Activated CD4-positive, alpha-beta T cell treated with anti-CD3 and anti-CD28 coated beads, Interleukin-2, amount 10 ng/mL, durations not matched to agents 7 days and 5 days (primary cell): ENCODE results near the gene LIMK1. TPM values are rescaled to one million over a fixed set of nuclear protein-coding genes. Genes with fewer than 3 reads are reported as not detected.
"Not testable (repeated sequence)": the region's sequence is repeated elsewhere in the genome, so short reads cannot be mapped to it uniquely, and the experiment has no call there.

ENCODE experiments used
- CTCF ChIA-PET: fragments of 350-600 bp; sonication (Branson Sonifier 250); formaldehyde crosslinking; loops from one replicate; lab custom pipeline; 2021; ENCODE audit warnings: antibody characterized with exemption; lab: Charles Lee
- POLR2A ChIA-PET: fragments of 350-600 bp; sonication (Branson Sonifier 250); formaldehyde crosslinking; loops from one replicate; lab custom pipeline; 2021; ENCODE audit warnings: antibody characterized with exemption; lab: Charles Lee
- DNase-seq: peaks from one replicate; pipeline ENCODE4 v3.0.0-alpha.2; 2020
- H3K27ac Mint-ChIP-seq: one replicate; pipeline ENCODE4 v1.8.0; 2021; ENCODE audit warnings: mild to moderate bottlenecking, moderate library complexity, mixed read lengths
- H3K27me3 Mint-ChIP-seq: one replicate; pipeline ENCODE4 v1.8.0; 2021; ENCODE audit warnings: mixed read lengths
- H3K36me3 Mint-ChIP-seq: one replicate; pipeline ENCODE4 v1.8.0; 2021; ENCODE audit warnings: low read depth, mixed read lengths
- H3K4me1 Mint-ChIP-seq: one replicate; pipeline ENCODE4 v1.8.0; 2021; ENCODE audit warnings: mixed read lengths
- H3K4me3 Mint-ChIP-seq: one replicate; pipeline ENCODE4 v1.8.0; 2021; ENCODE audit warnings: mild to moderate bottlenecking, moderate library complexity, mixed read lengths
- H3K9me3 Mint-ChIP-seq: one replicate; pipeline ENCODE4 v1.8.0; 2021; ENCODE audit warnings: mixed read lengths
- total RNA-seq, 2 experiments: library from RNA; stranded (reverse); gene quantifications; one replicate each; pipeline ENCODE4 v1.2.3, GENCODE V29; 2021

LIMK1 gene
- total RNA-seq, 2 experiments from 2014 or later = 16.0 to 16.2 TPM

DNA sequence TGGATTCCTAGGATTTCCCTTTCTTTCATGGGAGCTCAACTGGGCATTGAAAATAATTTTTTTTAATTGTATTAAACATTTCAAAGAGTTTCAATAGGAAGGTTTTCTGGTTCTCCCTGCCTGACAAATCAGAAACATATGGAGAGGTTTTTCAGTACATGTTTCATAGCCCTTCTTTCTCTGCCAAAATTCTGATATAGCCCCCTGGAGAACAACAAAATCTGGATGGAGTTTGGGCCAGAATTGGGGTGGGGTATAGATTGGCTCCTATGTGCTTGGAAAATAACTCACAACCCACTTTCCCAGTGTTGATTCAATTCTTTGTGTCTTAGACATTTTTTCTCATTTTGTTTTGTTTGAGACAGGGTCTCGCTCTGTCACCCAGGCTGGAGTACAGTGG, 66.0 kb downstream of the LIMK1 start:
- no peaks in the 10 kb centered on the region for H3K9me3 Mint-ChIP-seq
- H3K4me3 Mint-ChIP-seq = no peak overlapping the region
- CTCF ChIA-PET = no interaction called here

DNA sequence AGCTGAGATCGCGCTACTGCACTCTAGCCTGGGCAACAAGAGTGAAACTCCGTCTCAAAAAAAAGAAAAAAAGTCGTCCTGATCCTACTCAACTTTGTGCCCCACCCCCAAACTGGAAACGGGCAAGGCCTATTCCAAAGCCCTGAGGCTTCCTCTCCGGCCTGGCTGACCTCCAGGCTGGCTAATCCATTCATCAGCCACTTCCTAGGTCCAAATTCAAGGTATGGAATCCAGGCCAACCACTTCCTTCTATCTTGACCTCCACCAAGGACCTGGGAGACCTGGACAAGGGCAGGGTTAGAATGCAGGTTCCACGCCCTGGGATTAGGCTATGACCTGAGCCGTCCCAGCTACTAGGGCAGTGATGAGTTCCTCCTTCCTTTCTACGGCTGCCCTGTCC, 70.1 kb downstream of the LIMK1 start:
- Mint-ChIP-seq H3K9me3 (no peaks in the 10 kb centered on the region), H3K4me1 (no peaks in the 10 kb centered on the region), H3K4me3 (no peak overlapping the region), H3K27me3 (no peaks in the 10 kb centered on the region), H3K27ac (no peak overlapping the region), H3K36me3 (no peaks in the 10 kb centered on the region)
- CTCF ChIA-PET = interaction anchor here (0.5 to 0.7 kb wide), 2 partner anchors 21 to 50 kb away, joined by 3 to 4 read pairs; no protein-coding TSS in a partner anchor
- POLR2A ChIA-PET = no interaction called here
- no peak for DNase-seq

More for the DNA sequence above, 66.0 kb downstream of the LIMK1 start:
- no peaks in the 10 kb centered on the region for H3K36me3 Mint-ChIP-seq
- peaks cover 3% of the 10 kb centered on the region for H3K27me3 Mint-ChIP-seq
- no peak for DNase-seq
- H3K4me1 Mint-ChIP-seq = no peaks in the 10 kb centered on the region
- POLR2A ChIA-PET = no interaction called here
- H3K27ac Mint-ChIP-seq = no peak overlapping the region

DNA sequence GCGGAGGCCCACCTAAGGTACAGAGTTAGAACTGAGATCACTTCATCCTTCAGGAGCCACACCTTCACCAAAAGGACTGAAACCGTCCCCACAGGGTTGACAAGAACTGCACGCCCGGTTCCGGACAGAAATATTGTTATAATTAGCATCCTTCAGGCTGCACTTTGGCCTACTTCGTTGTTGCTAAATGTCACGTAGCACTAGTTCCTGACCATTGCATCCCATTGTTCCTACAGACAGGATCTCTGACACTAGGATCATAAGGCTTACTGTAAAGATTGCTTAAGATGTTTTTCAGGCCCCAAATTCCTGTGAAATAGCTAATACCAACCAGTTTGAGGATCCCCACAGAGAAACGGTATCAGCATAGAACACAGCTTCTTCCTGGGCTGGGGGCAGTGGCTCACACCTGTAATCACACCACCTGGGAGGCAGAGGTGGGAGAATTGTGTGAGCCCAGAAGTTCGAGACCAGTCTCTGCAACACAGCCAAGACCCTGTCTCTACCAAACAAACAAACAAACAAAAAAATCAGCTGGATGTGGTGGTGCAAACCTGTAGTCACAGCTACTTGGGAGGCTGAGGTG, 72.3 kb downstream of the LIMK1 start:
- no peaks in the 10 kb centered on the region for H3K36me3 Mint-ChIP-seq
- no peaks in the 10 kb centered on the region for H3K9me3 Mint-ChIP-seq
- H3K27ac Mint-ChIP-seq = no peak overlapping the region
- no peaks in the 10 kb centered on the region for H3K27me3 Mint-ChIP-seq
- POLR2A ChIA-PET = no interaction called here
- no peaks in the 10 kb centered on the region for H3K4me1 Mint-ChIP-seq
- no peak for DNase-seq
- CTCF ChIA-PET = no interaction called here
- no peak overlapping the region for H3K4me3 Mint-ChIP-seq

DNA sequence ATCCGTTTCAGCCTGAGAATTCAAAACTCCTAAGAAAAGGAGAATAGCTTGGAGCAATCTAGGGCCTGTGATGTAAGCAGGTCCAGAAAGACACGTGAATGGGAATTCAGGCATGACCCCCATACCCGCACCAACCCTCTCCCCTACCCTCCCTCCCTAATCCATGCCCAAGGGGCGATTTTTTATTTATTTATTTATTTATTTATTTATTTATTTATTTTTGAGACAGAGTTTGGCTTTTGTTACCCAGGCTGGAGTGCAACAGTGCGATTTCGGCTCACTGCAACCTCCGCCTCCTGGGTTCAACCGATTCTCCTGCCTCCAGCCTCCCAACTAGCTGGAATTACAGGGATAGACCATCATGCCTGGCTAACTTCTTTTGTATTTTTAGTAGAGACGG, 74.0 kb downstream of the LIMK1 start:
- POLR2A ChIA-PET = no interaction called here
- Mint-ChIP-seq H3K27me3 (no peaks in the 10 kb centered on the region), H3K4me1 (no peaks in the 10 kb centered on the region), H3K36me3 (no peaks in the 10 kb centered on the region), H3K27ac (no peak overlapping the region), H3K9me3 (no peaks in the 10 kb centered on the region), H3K4me3 (no peak overlapping the region)
- DNase-seq = no peak
- CTCF ChIA-PET = interaction anchor here (0.9 to 1.2 kb wide), 2 partner anchors 10 to 19 kb away, joined by 3 read pairs; no protein-coding TSS in a partner anchor

DNA sequence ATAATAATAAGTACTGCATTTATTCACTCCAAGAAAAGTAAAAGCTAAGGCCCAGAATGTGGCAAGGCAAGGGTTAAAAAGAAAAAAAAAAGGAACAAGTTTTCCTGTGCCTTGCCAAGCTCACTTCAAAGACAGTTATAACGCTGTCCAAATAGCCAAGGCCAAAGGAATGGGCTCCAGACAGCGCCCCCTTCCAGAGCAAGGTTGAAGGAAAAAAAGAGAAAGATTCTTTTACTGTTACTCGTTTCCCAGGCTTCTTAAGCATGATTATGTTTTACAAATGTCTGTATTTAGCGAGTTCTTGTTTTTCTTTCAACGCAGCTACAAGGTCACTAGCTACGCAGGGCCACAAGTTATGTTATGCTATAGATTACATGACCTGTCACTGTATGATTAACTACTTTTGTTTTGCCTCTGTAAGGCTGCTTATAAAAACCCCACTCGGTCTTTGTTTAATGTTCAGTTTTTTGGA, 81.4 kb downstream of the LIMK1 start:
- Mint-ChIP-seq H3K4me3 (no peak overlapping the region), H3K27ac (no peak overlapping the region), H3K27me3 (no peaks in the 10 kb centered on the region), H3K36me3 (no peaks in the 10 kb centered on the region), H3K4me1 (no peaks in the 10 kb centered on the region), H3K9me3 (no peaks in the 10 kb centered on the region)
- ChIA-PET POLR2A (no interaction called here), CTCF (no interaction called here)
- no peak for DNase-seq

DNA sequence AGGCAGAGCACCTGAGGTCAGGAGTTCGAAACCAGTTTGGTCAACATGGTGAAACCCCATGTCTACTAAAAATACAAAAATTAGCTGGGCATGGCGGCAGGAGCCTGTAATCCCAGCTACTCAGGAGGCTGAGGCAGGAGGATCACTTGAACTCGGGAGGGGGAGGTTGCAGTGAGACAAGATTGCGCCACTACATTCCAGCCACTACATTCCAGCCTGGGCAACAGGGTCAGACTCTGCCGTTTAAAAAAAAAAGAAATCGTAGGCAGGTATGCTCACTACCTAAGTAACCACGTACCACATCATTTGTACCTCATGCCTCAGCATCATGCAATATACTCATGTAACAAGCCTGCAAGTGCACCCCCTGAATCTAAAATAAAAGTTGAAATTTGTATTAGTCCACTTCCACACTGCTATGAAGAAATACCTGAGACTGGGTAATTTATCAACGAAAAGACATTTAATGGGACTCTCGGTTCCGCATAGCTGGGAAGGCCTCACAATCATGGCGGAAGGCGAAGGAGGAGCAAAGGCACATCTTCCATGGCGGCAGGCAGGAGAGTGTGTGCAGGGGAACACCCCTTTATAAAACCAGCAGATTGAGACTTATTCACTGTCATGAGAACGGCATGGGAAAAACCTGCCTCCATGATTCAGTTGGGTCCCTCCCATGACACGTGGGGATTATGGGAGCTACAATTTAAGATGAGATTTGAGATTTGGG, 82.4 kb downstream of the LIMK1 start:
- DNase-seq = no peak
- Mint-ChIP-seq H3K27me3 (no peaks in the 10 kb centered on the region), H3K4me3 (no peak overlapping the region), H3K27ac (no peak overlapping the region), H3K4me1 (no peaks in the 10 kb centered on the region), H3K36me3 (no peaks in the 10 kb centered on the region), H3K9me3 (no peaks in the 10 kb centered on the region)
- CTCF ChIA-PET = no interaction called here
- POLR2A ChIA-PET = no interaction called here

DNA sequence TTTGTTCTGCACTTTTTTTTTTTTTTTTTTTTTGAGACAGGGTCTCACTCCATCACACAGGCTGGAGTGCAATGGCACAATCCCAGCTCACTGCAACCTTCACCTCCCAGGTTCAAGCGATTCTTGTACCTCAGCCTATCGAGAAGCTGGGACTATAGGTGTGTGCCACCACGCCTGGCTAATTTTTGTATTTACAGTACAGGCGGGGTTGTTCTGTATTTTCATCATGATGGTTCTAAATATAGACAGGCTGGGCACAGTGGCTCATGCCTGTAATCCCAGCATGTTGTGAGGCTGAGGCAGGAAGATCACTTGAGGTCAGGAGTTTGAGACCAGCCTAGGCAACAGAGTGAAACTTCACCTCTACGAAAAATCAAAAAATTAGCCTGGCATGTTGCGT, 83.7 kb downstream of the LIMK1 start:
- DNase-seq, H3K27me3 Mint-ChIP-seq, H3K4me1 Mint-ChIP-seq, H3K36me3 Mint-ChIP-seq, H3K4me3 Mint-ChIP-seq, POLR2A ChIA-PET, H3K27ac Mint-ChIP-seq, H3K9me3 Mint-ChIP-seq: not testable (repeated sequence)
- CTCF ChIA-PET = interaction anchor here (0.5 to 1.2 kb wide), 3 partner anchors 10 to 62 kb away, joined by 3 to 4 read pairs (median 3); no protein-coding TSS in a partner anchor

Other genes starting within 250 kb of the LIMK1 start
- gene METTL27, start 241.3 kb upstream of the LIMK1 start, total RNA-seq = 1 to 10 TPM; 1.9 to 2.8 TPM
- not detected for gene TMEM270, start 222.6 kb upstream of the LIMK1 start, total RNA-seq
- gene ELN, start 55.6 kb upstream of the LIMK1 start, total RNA-seq = not detected
- 100 to 1,000 TPM; 240 to 264 TPM for gene EIF4H, start 90.6 kb downstream of the LIMK1 start, total RNA-seq
- 1 to 10 TPM; 8.0 to 8.4 TPM for gene LAT2, start 126.2 kb downstream of the LIMK1 start, total RNA-seq
- 10 to 100 TPM; 52.2 to 62.9 TPM for gene RFC2, start 170.6 kb downstream of the LIMK1 start, total RNA-seq
- gene CLIP2, start 205.6 kb downstream of the LIMK1 start, total RNA-seq = under 1 TPM; 0.72 to 0.89 TPM